Measurements from ENCODE around the gene TUSC2.

TUSC2 gene

DNA sequence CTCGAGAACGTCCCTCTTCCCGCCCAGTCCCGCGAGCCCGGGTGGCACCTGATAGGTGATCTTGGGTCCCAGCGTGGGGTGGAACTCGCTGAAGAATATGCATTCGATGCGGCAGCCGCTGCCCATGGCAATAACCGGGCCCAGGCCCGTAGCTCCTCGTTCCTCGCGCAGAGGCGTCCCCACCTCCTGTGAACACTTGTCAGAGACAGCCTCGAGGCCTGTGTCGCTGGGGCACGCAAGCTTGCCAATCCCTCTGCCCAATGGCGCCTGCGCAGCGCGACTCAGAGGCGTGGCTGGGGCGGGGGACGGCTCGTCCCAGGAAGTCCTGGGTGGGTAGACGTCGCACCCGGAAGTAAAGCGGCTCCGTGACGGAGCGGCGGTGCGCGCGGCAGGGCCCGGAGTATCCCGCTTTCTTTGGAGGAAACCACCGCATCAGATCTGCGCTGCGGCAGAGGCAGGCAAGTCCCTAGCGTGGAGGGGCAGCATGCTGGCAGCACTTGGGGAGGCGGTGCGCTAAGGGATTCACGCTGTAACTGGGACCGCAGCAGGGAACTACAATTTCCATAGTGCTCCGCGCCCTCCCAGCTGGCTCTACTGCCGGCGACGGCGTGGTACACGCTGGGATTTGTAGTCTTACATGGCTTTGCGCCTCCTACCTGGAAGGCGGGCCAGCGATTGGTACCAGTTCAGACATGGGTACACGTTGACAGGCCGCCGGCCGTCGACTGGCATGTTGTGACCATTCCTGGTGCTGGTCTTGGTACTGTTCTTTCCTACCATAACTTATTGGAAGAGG is 22.7 kb upstream of the TUSC2 start, which contains the start of the genes CYB561D2 and NPRL2 (continued):
- TF ChIP-seq, protein P1, sequence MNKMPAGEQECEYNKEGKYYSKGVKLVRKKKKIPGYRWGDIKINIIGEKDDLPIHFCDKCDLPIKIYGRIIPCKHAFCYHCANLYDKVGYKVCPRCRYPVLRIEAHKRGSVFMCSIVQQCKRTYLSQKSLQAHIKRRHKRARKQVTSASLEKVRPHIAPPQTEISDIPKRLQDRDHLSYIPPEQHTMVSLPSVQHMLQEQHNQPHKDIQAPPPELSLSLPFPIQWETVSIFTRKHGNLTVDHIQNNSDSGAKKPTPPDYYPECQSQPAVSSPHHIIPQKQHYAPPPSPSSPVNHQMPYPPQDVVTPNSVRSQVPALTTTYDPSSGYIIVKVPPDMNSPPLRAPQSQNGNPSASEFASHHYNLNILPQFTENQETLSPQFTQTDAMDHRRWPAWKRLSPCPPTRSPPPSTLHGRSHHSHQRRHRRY (tag by site-specific recombination; IDR thresholded peaks at IDR 0.05), result no peak
- TF ChIP-seq, protein P2, sequence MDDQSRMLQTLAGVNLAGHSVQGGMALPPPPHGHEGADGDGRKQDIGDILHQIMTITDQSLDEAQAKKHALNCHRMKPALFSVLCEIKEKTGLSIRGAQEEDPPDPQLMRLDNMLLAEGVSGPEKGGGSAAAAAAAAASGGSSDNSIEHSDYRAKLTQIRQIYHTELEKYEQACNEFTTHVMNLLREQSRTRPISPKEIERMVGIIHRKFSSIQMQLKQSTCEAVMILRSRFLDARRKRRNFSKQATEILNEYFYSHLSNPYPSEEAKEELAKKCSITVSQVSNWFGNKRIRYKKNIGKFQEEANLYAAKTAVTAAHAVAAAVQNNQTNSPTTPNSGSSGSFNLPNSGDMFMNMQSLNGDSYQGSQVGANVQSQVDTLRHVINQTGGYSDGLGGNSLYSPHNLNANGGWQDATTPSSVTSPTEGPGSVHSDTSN (CRISPR knock-in tag; IDR thresholded peaks at IDR 0.05), result 0 out of 2 replicates have a peak, but pooled peaks have one; percentile 55
- TF ChIP-seq, protein P3, sequence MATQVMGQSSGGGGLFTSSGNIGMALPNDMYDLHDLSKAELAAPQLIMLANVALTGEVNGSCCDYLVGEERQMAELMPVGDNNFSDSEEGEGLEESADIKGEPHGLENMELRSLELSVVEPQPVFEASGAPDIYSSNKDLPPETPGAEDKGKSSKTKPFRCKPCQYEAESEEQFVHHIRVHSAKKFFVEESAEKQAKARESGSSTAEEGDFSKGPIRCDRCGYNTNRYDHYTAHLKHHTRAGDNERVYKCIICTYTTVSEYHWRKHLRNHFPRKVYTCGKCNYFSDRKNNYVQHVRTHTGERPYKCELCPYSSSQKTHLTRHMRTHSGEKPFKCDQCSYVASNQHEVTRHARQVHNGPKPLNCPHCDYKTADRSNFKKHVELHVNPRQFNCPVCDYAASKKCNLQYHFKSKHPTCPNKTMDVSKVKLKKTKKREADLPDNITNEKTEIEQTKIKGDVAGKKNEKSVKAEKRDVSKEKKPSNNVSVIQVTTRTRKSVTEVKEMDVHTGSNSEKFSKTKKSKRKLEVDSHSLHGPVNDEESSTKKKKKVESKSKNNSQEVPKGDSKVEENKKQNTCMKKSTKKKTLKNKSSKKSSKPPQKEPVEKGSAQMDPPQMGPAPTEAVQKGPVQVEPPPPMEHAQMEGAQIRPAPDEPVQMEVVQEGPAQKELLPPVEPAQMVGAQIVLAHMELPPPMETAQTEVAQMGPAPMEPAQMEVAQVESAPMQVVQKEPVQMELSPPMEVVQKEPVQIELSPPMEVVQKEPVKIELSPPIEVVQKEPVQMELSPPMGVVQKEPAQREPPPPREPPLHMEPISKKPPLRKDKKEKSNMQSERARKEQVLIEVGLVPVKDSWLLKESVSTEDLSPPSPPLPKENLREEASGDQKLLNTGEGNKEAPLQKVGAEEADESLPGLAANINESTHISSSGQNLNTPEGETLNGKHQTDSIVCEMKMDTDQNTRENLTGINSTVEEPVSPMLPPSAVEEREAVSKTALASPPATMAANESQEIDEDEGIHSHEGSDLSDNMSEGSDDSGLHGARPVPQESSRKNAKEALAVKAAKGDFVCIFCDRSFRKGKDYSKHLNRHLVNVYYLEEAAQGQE (tag by site-specific recombination; IDR thresholded peaks at IDR 0.05), result no peak
- no peak for TF ChIP-seq ZNF792 (tag by site-specific recombination; IDR thresholded peaks at IDR 0.05)
- TF ChIP-seq ZNF169 (tag by site-specific recombination; IDR thresholded peaks at IDR 0.05), result no peak
- TF ChIP-seq ZNF664 (tag by site-specific recombination; IDR thresholded peaks at IDR 0.05), result no peak
- TF ChIP-seq ZFP3 (tag by site-specific recombination; IDR thresholded peaks at IDR 0.05; ENCODE audit: low read depth), result no peak
- peak; percentile 77 for TF ChIP-seq KLF10 (tag by site-specific recombination; IDR thresholded peaks at IDR 0.05)
- TF ChIP-seq, protein P4, sequence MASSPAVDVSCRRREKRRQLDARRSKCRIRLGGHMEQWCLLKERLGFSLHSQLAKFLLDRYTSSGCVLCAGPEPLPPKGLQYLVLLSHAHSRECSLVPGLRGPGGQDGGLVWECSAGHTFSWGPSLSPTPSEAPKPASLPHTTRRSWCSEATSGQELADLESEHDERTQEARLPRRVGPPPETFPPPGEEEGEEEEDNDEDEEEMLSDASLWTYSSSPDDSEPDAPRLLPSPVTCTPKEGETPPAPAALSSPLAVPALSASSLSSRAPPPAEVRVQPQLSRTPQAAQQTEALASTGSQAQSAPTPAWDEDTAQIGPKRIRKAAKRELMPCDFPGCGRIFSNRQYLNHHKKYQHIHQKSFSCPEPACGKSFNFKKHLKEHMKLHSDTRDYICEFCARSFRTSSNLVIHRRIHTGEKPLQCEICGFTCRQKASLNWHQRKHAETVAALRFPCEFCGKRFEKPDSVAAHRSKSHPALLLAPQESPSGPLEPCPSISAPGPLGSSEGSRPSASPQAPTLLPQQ (tag by site-specific recombination; IDR thresholded peaks at IDR 0.05), result peak; percentile 74
- 0 out of 2 replicates have a peak, but pooled peaks have one; percentile 7 for TF ChIP-seq ZNF133 (tag by site-specific recombination; IDR thresholded peaks at IDR 0.05)
- peak; percentile 68; the same call in 1 of the 2 replicates for TF ChIP-seq KLF9 (tag by site-specific recombination; IDR thresholded peaks at IDR 0.05; ENCODE audit: low read depth)
- peak; percentile 69; the same call in 1 of the 2 replicates for TF ChIP-seq ZBTB17 (tag by site-specific recombination; IDR thresholded peaks at IDR 0.05)
- TF ChIP-seq ZFHX2 (tag by site-specific recombination; conservative IDR thresholded peaks at IDR 0.05), result no peak
- no peak for TF ChIP-seq ZNF214 (tag by site-specific recombination; IDR thresholded peaks at IDR 0.05; ENCODE audit: borderline replicate concordance)
- no peak for TF ChIP-seq ZNF830 (tag by site-specific recombination; IDR thresholded peaks at IDR 0.05; ENCODE audit: low read depth)
- TF ChIP-seq ZNF501 (tag by site-specific recombination; IDR thresholded peaks at IDR 0.05), result peak; percentile 59; the same call in 1 of the 2 replicates
- no peak for TF ChIP-seq ZNF404 (tag by site-specific recombination; IDR thresholded peaks at IDR 0.05)
- 0 out of 2 replicates have a peak, but pooled peaks have one; percentile 11 for TF ChIP-seq GLIS1 (tag by site-specific recombination; IDR thresholded peaks at IDR 0.05)
- TF ChIP-seq ZNF433 (tag by site-specific recombination; IDR thresholded peaks at IDR 0.05; ENCODE audit: low read depth), result no peak
- peak; percentile 78; the same call in 1 of the 2 replicates for TF ChIP-seq ZBTB20 (tag by site-specific recombination; IDR thresholded peaks at IDR 0.05)
- TF ChIP-seq ZNF76 (tag by site-specific recombination; IDR thresholded peaks at IDR 0.05; ENCODE audit: borderline replicate concordance, low read depth), result peak; percentile 99
- TF ChIP-seq, protein P5, sequence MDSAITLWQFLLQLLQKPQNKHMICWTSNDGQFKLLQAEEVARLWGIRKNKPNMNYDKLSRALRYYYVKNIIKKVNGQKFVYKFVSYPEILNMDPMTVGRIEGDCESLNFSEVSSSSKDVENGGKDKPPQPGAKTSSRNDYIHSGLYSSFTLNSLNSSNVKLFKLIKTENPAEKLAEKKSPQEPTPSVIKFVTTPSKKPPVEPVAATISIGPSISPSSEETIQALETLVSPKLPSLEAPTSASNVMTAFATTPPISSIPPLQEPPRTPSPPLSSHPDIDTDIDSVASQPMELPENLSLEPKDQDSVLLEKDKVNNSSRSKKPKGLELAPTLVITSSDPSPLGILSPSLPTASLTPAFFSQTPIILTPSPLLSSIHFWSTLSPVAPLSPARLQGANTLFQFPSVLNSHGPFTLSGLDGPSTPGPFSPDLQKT (IDR thresholded peaks at IDR 0.05; ENCODE audit: borderline replicate concordance, low read depth, low read length), result peak; percentile 42; the same call in 1 of the 2 replicates
- TF ChIP-seq ZNF658 (tag by site-specific recombination; IDR thresholded peaks at IDR 0.05), result no peak
- TF ChIP-seq ZNF138 (tag by site-specific recombination; IDR thresholded peaks at IDR 0.05; ENCODE audit: borderline replicate concordance), result no peak
- 0 out of 2 replicates have a peak, but pooled peaks have one; percentile 33 for TF ChIP-seq ZSCAN30 (tag by site-specific recombination; IDR thresholded peaks at IDR 0.05)
- TF ChIP-seq, protein P6, sequence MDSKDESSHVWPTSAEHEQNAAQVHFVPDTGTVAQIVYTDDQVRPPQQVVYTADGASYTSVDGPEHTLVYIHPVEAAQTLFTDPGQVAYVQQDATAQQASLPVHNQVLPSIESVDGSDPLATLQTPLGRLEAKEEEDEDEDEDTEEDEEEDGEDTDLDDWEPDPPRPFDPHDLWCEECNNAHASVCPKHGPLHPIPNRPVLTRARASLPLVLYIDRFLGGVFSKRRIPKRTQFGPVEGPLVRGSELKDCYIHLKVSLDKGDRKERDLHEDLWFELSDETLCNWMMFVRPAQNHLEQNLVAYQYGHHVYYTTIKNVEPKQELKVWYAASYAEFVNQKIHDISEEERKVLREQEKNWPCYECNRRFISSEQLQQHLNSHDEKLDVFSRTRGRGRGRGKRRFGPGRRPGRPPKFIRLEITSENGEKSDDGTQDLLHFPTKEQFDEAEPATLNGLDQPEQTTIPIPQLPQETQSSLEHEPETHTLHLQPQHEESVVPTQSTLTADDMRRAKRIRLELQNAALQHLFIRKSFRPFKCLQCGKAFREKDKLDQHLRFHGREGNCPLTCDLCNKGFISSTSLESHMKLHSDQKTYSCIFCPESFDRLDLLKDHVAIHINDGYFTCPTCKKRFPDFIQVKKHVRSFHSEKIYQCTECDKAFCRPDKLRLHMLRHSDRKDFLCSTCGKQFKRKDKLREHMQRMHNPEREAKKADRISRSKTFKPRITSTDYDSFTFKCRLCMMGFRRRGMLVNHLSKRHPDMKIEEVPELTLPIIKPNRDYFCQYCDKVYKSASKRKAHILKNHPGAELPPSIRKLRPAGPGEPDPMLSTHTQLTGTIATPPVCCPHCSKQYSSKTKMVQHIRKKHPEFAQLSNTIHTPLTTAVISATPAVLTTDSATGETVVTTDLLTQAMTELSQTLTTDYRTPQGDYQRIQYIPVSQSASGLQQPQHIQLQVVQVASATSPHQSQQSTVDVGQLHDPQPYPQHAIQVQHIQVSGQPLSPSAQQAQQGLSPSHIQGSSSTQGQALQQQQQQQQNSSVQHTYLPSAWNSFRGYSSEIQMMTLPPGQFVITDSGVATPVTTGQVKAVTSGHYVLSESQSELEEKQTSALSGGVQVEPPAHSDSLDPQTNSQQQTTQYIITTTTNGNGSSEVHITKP (tag by site-specific recombination; IDR thresholded peaks at IDR 0.05), result 0 out of 2 replicates have a peak, but pooled peaks have one; percentile 45
- peak; percentile 88 for TF ChIP-seq ZNF629 (tag by site-specific recombination; IDR thresholded peaks at IDR 0.05)
